SK-N-SH (cell line): ENCODE results near the gene PHF23. TPM values are rescaled to one million over a fixed set of nuclear protein-coding genes. Genes with fewer than 3 reads are reported as not detected.
A peak's percentile ranks its signal among the peaks of the same experiment; 100 is the strongest.

Source experiments
- CTCF ChIA-PET: fragments of 300-600, 350-600 bp; formaldehyde crosslinking; extraction: SDS; loops from one replicate; lab custom pipeline; 2021; lab: Yijun Ruan, JAX
- POLR2A ChIA-PET: fragments of 350-600 bp; sonication (Branson Sonifier 250); formaldehyde crosslinking; extraction: SDS; loops from one replicate; lab custom pipeline; 2020; ENCODE audit warnings: antibody characterized with exemption, inconsistent platforms; lab: Yijun Ruan, JAX
- DNase-seq: peaks from one replicate; pipeline ENCODE4 v3.0.0; 2012
- H2AFZ ChIP-seq: fragments of 200-600 bp; sonication (generic); 2 replicates; pipeline ENCODE4 v1.8.1; 2016; ENCODE audit warnings: antibody characterized with exemption, mild to moderate bottlenecking, low read depth
- H3F3A ChIP-seq: fragments of 200-600 bp; sonication (generic); replicated peaks from 2 replicates; pipeline ENCODE3; 2016; ENCODE audit warnings: antibody characterized with exemption, mild to moderate bottlenecking; ENCODE audit not compliant: insufficient read depth
- H3K27ac ChIP-seq, 2 experiments: fragments of 200-500 bp in 1 of 2; fragments of 200-600 bp in 1 of 2; sonication (Bioruptor generic) in 1 of 2; sonication (generic), shearing (Covaris generic) in 1 of 2; 2 replicates each; pipeline versions ENCODE4 v1.5.1 to v1.6.1; 2014 to 2016; ENCODE audit warnings: low read depth in 2 of 2, inconsistent platforms in 1 of 2, low read length in 1 of 2, mild to moderate bottlenecking in 1 of 2, mixed read lengths in 1 of 2
- H3K27me3 ChIP-seq: fragments of 200-600 bp; sonication (generic), shearing (Covaris generic); 2 replicates; pipeline ENCODE4 v1.6.1; 2016; ENCODE audit warnings: mixed run types; ENCODE audit not compliant: insufficient read depth
- H3K36me3 ChIP-seq, 2 experiments: fragments of 200-500 bp in 1 of 2; fragments of 200-600 bp in 1 of 2; sonication (Bioruptor generic) in 1 of 2; sonication (generic) in 1 of 2; replicated peaks in 1 of 2; 2 replicates each; pipeline versions ENCODE3 to v1.5.1; 2014 to 2016; ENCODE audit warnings: low read length in 1 of 2, mild to moderate bottlenecking in 1 of 2; ENCODE audit not compliant: insufficient read depth in 2 of 2, control insufficient read depth in 1 of 2
- H3K4me1 ChIP-seq, 2 experiments: fragments of 200-500 bp in 1 of 2; fragments of 200-600 bp in 1 of 2; sonication (Bioruptor generic) in 1 of 2; sonication (generic), shearing (Covaris generic) in 1 of 2; 2 replicates each; pipeline versions ENCODE4 v1.5.1 to v1.6.1; 2014 to 2016; ENCODE audit warnings: low read depth in 1 of 2, low read length in 1 of 2, mixed run types in 1 of 2; ENCODE audit not compliant: insufficient read depth in 2 of 2, control insufficient read depth in 1 of 2
- H3K4me2 ChIP-seq: fragments of 200-600 bp; sonication (generic), shearing (Covaris generic); 2 replicates; pipeline ENCODE4 v1.6.1; 2017; ENCODE audit warnings: mixed run types
- H3K4me3 ChIP-seq, 2 experiments: fragments of 200-500 bp in 1 of 2; fragments of 200-600 bp in 1 of 2; sonication (Bioruptor generic) in 1 of 2; sonication (generic), shearing (Covaris generic) in 1 of 2; 2 replicates each; pipeline versions ENCODE4 v1.5.1 to v1.8.1; 2014 to 2016; ENCODE audit warnings: low read depth in 2 of 2, inconsistent platforms in 1 of 2, low read length in 1 of 2, mild to moderate bottlenecking in 1 of 2, mixed read lengths in 1 of 2, moderate library complexity in 1 of 2
- H3K79me2 ChIP-seq: fragments of 200-600 bp; sonication (generic); 2 replicates; pipeline ENCODE4 v1.8.1; 2017; ENCODE audit warnings: mild to moderate bottlenecking; ENCODE audit not compliant: insufficient read depth
- H3K9ac ChIP-seq: fragments of 200-600 bp; sonication (generic); 2 replicates; pipeline ENCODE4 v1.6.1; 2017; ENCODE audit warnings: mixed run types
- H3K9me2 ChIP-seq: fragments of 200-600 bp; sonication (generic); 2 replicates; pipeline ENCODE4 v1.6.1; 2017; ENCODE audit warnings: mixed run types
- H3K9me3 ChIP-seq: fragments of 200-600 bp; sonication (generic); 2 replicates; pipeline ENCODE4 v1.6.1; 2017; ENCODE audit warnings: mixed run types, mild to moderate bottlenecking, moderate library complexity
- H4K20me1 ChIP-seq: fragments of 200-600 bp; sonication (generic); 2 replicates; pipeline ENCODE4 v1.6.1; 2017; ENCODE audit warnings: mild to moderate bottlenecking, mixed run types; ENCODE audit not compliant: insufficient read depth
- CHD2 ChIP-seq: fragments of 150-350 bp; IDR thresholded peaks from 2 replicates; pipeline ENCODE4 v1.6.1; 2018; ENCODE audit warnings: low read length; ENCODE audit not compliant: partially characterized antibody
- CTCF ChIP-seq: fragments of 200-600 bp; sonication (generic); IDR thresholded peaks from 2 replicates; pipeline ENCODE4 v1.6.1; 2017; ENCODE audit warnings: antibody characterized with exemption, mild to moderate bottlenecking, moderate library complexity
- ELF1 ChIP-seq: IDR thresholded peaks from 2 replicates; pipeline ENCODE4 v1.4.0; 2012
- EP300 ChIP-seq, 2 experiments: IDR thresholded peaks; 2 replicates each; pipeline versions ENCODE4 v1.4.0 to v1.6.1; 2012; ENCODE audit warnings: borderline replicate concordance in 1 of 2, low read depth in 1 of 2, low read length in 1 of 2
- FOXM1 ChIP-seq: IDR thresholded peaks from 2 replicates; pipeline ENCODE4 v1.4.0; 2012; ENCODE audit warnings: low read depth, mild to moderate bottlenecking
- JUND ChIP-seq: IDR thresholded peaks from 2 replicates; pipeline ENCODE4 v1.4.0; 2012
- MAX ChIP-seq: IDR thresholded peaks from 2 replicates; pipeline ENCODE4 v1.4.0; 2012; ENCODE audit warnings: low read depth
- NFIC ChIP-seq: IDR thresholded peaks from 2 replicates; pipeline ENCODE4 v1.4.0; 2012; ENCODE audit warnings: borderline replicate concordance
- PBX3 ChIP-seq: IDR thresholded peaks from 2 replicates; pipeline ENCODE4; 2012
- POLR2AphosphoS5 ChIP-seq: IDR thresholded peaks from 2 replicates; pipeline ENCODE4 v1.6.1; 2012; ENCODE audit warnings: low read depth, low read length
- RAD21 ChIP-seq: IDR thresholded peaks from 2 replicates; pipeline ENCODE4 v1.6.1; 2012; ENCODE audit warnings: mild to moderate bottlenecking, low read length
- SMC3 ChIP-seq: IDR thresholded peaks from 2 replicates; pipeline ENCODE4 v1.6.1; 2012; ENCODE audit warnings: low read depth, low read length, improper control_type of control experiment
- TCF12 ChIP-seq: IDR thresholded peaks from 2 replicates; pipeline ENCODE4 v1.4.0; 2012
- TEAD4 ChIP-seq: IDR thresholded peaks from 2 replicates; pipeline ENCODE4 v1.4.0; 2012; ENCODE audit warnings: mild to moderate bottlenecking, borderline replicate concordance; ENCODE audit not compliant: insufficient read depth
- USF1 ChIP-seq: IDR thresholded peaks from 2 replicates; pipeline ENCODE4 v1.4.0; 2012; ENCODE audit warnings: low read depth, borderline replicate concordance
- YY1 ChIP-seq: IDR thresholded peaks from 2 replicates; pipeline ENCODE4 v1.4.0; 2012; ENCODE audit warnings: low read depth, mild to moderate bottlenecking
- ZBTB33 ChIP-seq: IDR thresholded peaks from 2 replicates; pipeline ENCODE4 v1.4.0; 2012; ENCODE audit warnings: low read depth, borderline replicate concordance
- WGBS: methylation state at CpG from one replicate; pipeline ENCODE4 v1.1.6; 2017; ENCODE audit warnings: low lambda C conversion rate; 5-methylcytosine and 5-hydroxymethylcytosine counted together
- polyA plus RNA-seq, 3 experiments: library from polyadenylated mRNA; depleted of rRNA; stranded (reverse); fragments of >200 nt; gene quantifications; 2 replicates each; pipeline ENCODE4 v1.2.3, GENCODE V29; 2012

The PHF23 gene
- polyA plus RNA-seq, 1 of the 3 experiments (the other 2 are of a cell fraction): 53.3 TPM

- no peak for TF ChIP-seq ELF1
- TF ChIP-seq ZBTB33: 0 out of 2 replicates have a peak, but pooled peaks have one; percentile 30
- no peak for TF ChIP-seq USF1
- peak; percentile 40; the same call in 1 of the 2 replicates for TF ChIP-seq POLR2AphosphoS5
- CTCF ChIA-PET: interaction anchor here (0.6 to 4.3 kb wide), 13 partner anchors 7 to 176 kb away, joined by 3 to 44 read pairs (median 5); partner anchors contain the start of genes CTDNEP1, DVL2, GABARAP and PHF23
- Histone ChIP-seq H3K36me3 (peaks cover 28 to 42% of the 10 kb centered on the region in 2 experiments), H4K20me1 (no peaks in the 10 kb centered on the region; the same call in 1 of the 2 replicates), H3K27ac (peak overlapping the region in 1 of 2 experiments; percentile 76), H3K9ac (peak overlapping the region; percentile 88; the same call in 1 of the 2 replicates), H3K79me2 (peaks cover 33% of the 10 kb centered on the region), H3F3A (peaks cover 43% of the 10 kb centered on the region), H3K27me3 (no peaks in the 10 kb centered on the region), H3K9me2 (no peaks in the 10 kb centered on the region), H3K4me3 (peak overlapping the region in 1 of 2 experiments; percentile 79; a peak in 2 of 4 replicates), H3K4me2 (peak overlapping the region; percentile 100), H3K4me1 (peaks cover 16 to 41% of the 10 kb centered on the region in 2 experiments; a peak in 2 of 4 replicates), H2AFZ (no peak overlapping the region), H3K9me3 (no peaks in the 10 kb centered on the region)
- WGBS: 91% methylated on average over 7 of the region's 10 CpGs
- POLR2A ChIA-PET: interaction anchor here (0.6 to 4.9 kb wide), 12 partner anchors 8 to 159 kb away, joined by 3 to 27 read pairs (median 6); partner anchors contain the start of genes CTDNEP1, DVL2, ELP5 and GABARAP
- DNase-seq: no peak
Measured at GRCh38 chr17:7221278-7222092, 17.8 kb downstream of the PHF23 start.

DNA sequence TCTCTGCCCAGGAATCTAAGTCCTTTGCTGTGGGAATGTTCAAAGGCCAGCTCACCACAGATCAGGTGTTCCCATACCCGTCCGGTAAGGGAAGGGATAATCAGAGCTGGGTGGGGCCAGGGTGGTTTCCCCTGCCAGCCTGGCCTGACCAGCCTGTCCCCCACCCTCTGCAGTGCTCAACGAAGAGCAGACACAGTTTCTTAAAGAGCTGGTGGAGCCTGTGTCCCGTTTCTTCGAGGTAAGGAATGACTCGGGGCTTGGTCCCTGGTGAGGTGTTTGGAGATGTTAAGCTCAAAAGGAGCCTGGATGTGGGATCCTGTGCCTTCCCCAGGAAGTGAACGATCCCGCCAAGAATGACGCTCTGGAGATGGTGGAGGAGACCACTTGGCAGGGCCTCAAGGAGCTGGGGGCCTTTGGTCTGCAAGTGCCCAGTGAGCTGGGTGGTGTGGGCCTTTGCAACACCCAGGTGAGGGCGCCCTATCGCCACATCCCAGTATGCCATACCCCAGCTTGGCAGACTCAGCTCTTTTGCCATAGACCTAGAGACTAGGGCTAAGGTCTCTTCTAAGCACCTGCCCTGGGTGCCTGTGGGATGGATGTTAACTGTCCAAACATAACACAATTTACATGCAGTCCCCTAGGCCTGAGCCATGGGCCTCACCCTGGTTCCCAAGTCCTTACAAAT lies 18.5 kb downstream of the PHF23 start:
- Histone ChIP-seq H3K9me2 (no peaks in the 10 kb centered on the region), H3K4me2 (peak overlapping the region; percentile 100), H3K9ac (peak overlapping the region; percentile 88), H3K4me3 (peak overlapping the region; percentile 79 to 99), H3K9me3 (no peaks in the 10 kb centered on the region), H3F3A (peaks cover 49% of the 10 kb centered on the region), H2AFZ (no peak overlapping the region), H4K20me1 (no peaks in the 10 kb centered on the region; the same call in 1 of the 2 replicates), H3K36me3 (peaks cover 28 to 37% of the 10 kb centered on the region in 2 experiments), H3K4me1 (peaks cover 16 to 48% of the 10 kb centered on the region in 2 experiments; a peak in 2 of 4 replicates), H3K27me3 (no peaks in the 10 kb centered on the region), H3K79me2 (peaks cover 40% of the 10 kb centered on the region), H3K27ac (peak overlapping the region; percentile 76 to 89)
- no peak; the same call in 1 of the 2 replicates for TF ChIP-seq TEAD4
- TF ChIP-seq MAX: 0 out of 2 replicates have a peak, but pooled peaks have one; percentile 6
- peak; percentile 64 for TF ChIP-seq CTCF
- no peak for TF ChIP-seq EP300 (IDR thresholded peaks at IDR 0.05; ENCODE audit: borderline replicate concordance in 1 of 2, low read depth in 1 of 2, low read length in 1 of 2)
- no peak for TF ChIP-seq NFIC
- no peak for TF ChIP-seq TCF12
- peak; percentile 21 for TF ChIP-seq JUND
- peak; percentile 2; the same call in 1 of the 2 replicates for TF ChIP-seq PBX3
- TF ChIP-seq SMC3: peak; percentile 36
- TF ChIP-seq ELF1: 0 out of 2 replicates have a peak, but pooled peaks have one; percentile 5
- TF ChIP-seq POLR2AphosphoS5: peak; percentile 32; the same call in 1 of the 2 replicates
- no peak for TF ChIP-seq YY1
- TF ChIP-seq FOXM1: 0 out of 2 replicates have a peak, but pooled peaks have one; percentile 19
- peak; percentile 2 for TF ChIP-seq CHD2
- peak; percentile 63 for TF ChIP-seq RAD21
- ChIA-PET CTCF (interaction anchor here (0.9 to 4.3 kb wide), 12 partner anchors 11 to 202 kb away, joined by 3 to 44 read pairs (median 5); partner anchors contain the start of genes CTDNEP1, DVL2, GABARAP and PHF23), POLR2A (interaction anchor here (0.6 to 4.9 kb wide), 15 partner anchors 9 to 636 kb away, joined by 3 to 27 read pairs (median 4); partner anchors contain the start of genes CTDNEP1, DVL2, ELP5 and GABARAP)
- 26% methylated on average over 10 of the region's 11 CpGs for WGBS
- peak; percentile 79 for DNase-seq
